Measurements from ENCODE around the gene MYL4. TPM values are rescaled to one million over a fixed set of nuclear protein-coding genes. Genes with fewer than 3 reads are reported as not detected.
A peak's percentile ranks its signal among the peaks of the same experiment; 100 is the strongest.

Gene MYL4
- total RNA-seq, 1 donor from 2014 or later: 1.8 TPM

DNA sequence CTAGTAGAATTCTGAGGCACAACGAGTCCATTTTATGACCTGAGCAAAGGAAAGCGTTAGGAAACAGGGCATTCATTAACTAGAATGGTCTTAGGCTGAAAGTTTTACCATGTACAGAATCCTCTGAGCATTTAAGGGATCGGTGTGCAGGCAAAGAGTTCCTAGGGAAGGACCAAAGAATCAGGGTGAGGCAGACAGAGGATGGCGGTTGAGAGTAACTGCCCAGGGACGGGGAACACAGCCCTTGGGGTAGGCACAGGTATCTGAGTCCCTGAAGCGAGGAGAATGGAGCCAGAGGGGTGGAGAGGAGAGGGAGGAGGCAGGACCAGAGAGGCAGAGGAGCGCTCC lies 30.4 kb downstream of the MYL4 start:
- DNase-seq (ENCODE audit: extremely low read depth, low read depth, low spot score): no peak

DNA sequence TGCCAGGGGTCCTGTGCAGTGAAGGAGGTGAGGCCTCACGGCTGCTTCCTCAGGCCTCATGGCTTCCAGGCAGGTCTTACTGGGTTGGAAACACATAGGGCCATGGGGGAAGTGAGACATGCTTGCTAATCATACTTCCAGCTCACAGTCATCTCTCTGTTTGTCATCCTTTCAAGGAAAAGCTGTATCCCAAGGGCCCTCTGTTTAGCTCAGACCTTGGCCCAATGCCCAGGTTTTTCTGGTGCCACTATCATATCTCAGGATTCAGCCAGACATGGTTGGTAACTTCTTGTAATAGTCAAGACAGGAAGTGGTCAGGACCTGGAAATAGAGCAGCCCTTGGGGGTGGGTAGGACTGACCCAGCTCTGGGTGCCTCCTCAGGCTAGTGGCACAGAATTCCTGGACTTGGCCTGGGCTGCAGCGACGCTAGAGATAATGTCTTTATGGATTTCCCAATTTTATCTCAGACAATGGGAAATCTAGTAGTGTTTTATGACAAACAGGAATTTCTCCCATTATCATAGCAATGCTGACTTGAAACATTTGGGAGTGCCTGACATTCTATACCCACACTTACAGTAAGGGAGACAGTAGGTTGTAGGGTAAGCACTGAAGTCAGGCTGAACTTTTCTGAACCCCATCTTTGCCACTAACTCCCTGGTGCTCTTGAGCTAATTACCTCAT lies 31.0 kb downstream of the MYL4 start:
- peak; percentile 100 for DNase-seq (ENCODE audit: extremely low read depth, low read depth, low spot score)

DNA sequence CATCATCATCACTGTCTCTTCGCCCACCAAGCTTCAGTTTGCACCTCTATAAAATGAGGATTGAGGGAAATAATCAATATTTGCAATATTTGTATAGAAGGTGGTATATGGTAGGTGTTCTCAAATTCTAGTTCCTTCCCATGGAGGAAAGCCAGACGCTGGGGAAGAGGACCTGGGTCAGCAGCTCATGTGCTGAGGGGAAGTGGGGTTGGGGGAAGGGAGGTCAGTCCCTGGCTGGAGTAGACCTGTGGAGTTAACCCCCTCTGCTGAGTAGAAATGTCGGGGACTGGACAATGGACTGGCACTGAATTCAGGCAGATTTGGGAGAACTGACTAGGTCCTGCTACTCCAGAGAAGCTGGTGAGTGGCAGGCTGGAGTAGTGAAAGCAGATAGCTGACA lies 31.7 kb downstream of the MYL4 start:
- no peak for DNase-seq (ENCODE audit: extremely low read depth, low read depth, low spot score)

DNA sequence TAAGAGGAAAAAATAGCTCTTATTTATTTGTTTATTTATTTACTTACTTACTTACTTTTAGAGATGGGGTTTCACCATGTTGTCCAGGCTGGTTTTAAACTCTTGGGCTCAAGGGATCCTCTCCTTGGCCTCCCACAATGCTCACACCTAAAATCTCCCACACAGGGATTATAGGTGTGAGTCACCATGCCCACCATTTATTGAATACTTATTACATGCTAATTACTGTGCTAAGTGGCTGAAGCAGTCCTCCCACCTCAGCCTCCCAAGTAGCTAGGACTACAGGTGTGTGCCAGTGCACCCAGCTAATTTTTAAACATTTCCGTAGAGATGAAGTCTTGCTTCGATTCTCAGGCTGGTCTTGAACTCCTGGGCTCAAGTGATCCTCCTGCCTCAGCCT lies 33.5 kb downstream of the MYL4 start:
- no peak for DNase-seq (ENCODE audit: extremely low read depth, low read depth, low spot score)

DNA sequence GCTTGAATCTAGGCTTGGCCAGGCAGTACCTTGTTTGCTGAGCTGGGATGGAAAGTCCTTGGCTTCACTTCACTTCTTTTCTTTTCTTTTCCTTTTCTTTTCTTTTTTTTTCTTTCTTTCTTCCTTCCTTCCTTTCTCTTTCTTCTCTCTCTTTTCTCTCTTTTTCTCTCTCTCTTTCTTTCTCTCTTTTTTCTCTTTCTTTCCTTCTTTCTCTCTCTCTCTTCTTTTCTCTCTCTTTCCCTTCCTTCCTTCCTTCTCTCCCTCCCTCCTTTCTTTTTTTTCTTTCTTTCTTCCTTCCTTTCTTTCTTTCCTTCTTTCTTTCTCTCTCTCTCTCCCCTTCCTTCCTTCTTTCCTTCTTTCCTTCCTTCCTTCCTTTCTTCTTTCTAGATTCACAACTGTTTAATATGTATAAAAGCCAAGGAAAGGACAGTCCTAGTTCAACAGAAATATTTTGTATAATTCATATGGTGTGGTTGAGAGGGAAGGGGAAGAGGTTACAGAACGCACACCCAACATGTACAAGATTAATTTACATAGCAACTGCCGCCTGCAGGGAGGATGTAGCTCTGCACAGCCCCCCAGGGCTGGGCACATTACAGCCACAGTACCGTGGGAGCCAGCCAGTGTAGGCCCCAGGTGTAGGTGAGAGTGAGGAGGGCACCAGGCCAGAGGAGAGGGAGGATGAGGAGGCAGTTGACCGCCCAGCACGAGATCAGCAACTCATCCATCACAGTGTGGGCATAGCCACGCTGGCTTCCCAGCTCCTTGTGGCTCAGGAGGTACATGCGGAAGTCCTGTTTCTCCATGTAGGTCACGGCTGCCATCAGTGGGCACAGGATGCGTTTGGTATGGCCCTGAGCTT lies 34.8 kb downstream of the MYL4 start:
- no peak for DNase-seq (ENCODE audit: extremely low read depth, low read depth, low spot score)

DNA sequence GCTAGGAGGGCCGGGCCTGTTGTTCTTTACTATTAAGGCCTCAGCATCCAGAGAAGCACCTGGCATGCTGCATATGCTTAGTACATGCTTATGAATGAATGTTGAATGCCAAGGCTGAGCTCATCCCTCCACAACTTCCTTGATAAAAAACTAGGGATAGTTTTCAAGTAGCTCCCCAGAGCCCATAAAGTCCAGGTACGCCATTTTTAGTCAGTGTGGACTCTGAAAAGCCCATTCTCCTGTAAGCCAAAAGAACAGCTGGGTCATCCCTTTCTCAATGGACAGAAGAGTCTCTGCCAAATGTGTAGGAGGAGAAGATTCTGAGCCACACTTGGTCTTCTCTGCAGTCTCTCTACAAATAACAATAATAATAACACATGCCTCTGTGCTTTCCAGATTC lies 35.5 kb downstream of the MYL4 start:
- no peak for DNase-seq (ENCODE audit: extremely low read depth, low read depth, low spot score)

DNA sequence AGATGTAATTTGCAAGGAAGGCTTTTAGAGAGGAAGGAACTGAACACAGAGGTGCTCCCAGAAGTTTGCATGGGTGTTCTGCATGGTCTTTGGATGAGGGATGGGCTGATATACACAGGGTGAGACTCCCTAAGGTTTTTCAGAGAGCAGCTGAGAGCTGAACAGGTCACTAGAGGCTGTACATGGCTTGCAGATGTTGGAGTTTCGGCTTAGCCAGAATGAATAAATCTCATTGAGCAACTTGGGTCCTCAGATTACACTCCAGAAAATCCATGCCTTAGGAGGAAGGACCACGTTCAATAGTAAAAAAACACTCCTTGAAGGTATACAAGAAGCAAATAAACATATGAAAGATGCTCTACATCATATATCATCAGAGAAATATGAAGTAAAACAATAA lies 37.0 kb downstream of the MYL4 start:
- no peak for DNase-seq (ENCODE audit: extremely low read depth, low read depth, low spot score)

DNA sequence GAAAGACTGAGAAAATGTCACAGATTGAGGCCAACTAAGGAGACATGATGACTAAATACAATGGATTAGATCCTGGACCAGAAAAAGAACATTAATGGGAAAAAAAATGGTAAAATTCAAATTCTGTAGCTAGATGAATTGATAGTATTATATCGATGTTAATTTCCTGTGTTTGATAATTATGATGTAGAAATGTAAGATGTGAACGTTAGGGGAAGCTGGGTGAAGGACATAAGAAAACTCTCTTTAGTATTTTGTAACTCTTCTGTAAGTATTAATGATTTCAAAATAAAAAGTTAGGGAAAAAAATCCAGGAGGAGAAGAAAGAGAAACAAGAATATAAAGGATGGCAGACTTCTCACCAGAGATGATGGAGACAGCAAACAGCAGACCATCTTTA lies 41.7 kb downstream of the MYL4 start:
- DNase-seq (ENCODE audit: extremely low read depth, low read depth, low spot score): no peak

DNA sequence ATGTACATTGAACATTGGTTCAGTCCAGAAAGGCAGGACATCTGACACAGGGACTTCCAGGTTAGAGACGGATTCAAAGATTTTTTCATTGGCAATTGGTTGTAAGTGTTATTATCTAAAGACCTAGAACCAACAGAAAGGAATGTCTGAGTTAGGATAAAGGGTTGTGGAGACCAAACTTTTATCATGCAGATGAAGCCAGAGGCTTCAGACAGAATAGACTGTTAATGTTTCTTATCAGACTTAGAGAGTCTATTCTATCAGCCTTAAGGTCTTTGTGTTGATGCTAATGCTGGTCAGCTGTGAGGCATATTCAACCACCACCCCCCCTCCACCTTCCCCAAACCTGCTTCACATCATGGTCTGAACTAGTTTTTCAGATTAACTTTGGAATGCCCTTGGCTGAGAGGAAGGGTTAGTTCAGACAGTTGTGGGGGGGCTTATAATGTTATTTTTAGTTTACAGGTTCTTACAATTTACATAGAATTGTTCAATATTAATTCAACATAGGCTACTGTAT lies 42.3 kb downstream of the MYL4 start:
- DNase-seq (ENCODE audit: extremely low read depth, low read depth, low spot score): no peak

DNA sequence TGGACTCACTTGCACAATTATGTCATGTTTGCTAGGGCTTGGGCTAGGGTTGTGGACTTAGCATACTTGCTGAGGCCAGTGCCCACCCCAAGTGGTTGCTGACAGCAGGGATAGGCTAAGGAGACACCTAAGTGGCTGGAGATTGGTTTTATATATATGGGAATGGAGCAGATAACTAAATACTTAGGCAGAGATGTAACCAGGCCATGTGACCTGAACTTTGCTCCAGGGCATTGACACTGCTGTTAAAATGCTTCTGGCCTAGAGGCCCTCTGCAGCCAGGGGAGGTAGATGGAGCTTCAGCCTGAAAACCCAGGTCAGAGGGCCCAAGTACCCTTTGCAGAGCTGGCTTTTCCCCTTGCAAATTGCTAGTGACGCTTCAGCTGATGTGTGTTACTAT lies 43.1 kb downstream of the MYL4 start:
- no peak for DNase-seq (ENCODE audit: extremely low read depth, low read depth, low spot score)

DNA sequence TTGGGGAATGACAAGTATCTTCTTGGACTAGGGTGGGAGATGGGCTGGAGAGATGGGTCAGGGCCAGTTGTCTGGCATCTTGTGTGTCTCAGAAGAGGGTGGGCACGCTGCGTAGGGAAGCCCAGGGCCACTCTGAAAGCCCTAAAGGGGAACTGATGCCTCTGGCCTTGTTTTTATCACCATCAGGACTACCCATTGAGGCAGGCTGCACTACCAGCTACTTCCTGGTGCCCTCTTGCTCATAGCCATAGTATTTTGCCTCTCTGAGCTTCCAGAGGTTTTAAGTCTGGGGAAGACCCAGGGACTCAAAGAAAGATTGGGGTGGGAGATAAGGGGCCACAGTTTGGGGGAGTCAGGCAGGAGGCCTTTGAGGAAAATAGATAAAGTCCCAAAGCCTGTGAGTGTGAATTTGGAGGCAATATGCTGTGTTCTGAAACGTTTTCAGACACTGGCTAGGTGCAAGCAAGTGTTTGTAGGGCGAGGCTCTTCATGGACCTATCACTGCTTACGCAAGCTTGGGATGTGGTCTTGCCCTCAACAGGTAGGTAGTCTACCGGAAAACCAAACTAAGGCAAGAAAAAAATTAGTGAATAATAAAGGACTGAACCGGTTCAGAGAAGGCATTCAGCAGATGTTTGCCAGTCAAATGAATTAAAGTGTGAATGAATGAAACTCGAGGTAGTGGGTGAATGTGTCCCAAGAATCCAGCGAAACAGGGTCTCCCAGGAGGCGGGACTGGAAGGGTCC lies 43.8 kb downstream of the MYL4 start:
- DNase-seq (ENCODE audit: extremely low read depth, low read depth, low spot score): no peak

DNA sequence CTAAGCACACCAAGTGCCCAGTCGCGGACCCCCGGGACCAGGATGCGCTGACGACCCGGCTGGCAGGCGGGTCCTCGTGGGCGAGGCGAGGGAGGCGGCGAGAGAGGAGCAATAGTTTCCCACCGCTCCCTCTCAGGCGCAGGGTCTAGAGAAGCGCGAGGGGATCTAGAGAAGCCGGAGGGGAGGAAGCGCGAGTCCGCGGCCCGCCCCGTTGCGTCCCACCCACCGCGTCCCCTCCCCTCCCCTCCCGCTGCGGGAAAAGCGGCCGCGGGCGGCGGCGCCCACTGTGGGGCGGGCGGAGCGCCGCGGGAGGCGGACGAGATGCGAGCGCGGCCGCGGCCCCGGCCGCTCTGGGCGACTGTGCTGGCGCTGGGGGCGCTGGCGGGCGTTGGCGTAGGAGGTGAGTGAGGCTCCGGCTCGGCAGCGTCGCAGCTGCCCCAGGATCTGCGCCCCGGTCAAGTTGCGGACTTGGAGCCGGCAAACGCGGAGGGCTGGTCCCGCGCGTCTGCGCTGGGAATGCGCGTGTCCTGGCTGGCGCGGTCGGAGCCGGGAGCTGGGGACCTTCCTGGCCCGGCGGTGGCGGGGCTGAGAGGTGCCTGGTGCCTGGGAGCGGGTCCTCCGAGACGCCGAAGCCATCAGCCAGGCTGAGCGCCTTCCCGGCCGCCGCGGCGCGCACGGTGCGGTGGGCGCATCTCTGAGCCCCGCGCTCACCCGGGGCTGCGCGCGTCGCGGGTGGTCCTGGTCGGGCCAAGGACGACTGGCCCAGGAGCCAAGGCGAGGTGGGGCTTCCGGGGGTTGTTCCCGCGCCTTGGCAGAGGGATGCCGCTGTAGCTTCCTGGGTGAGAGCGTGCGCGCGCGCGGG lies 44.6 kb downstream of the MYL4 start, which contains the start of gene ITGB3:
ITGB3 (plus strand) TSS at position 287 of the 862 bp plus-strand sequence; CDS start at position 322, 35 bp downstream.
- no peak for DNase-seq (ENCODE audit: extremely low read depth, low read depth, low spot score)

DNA sequence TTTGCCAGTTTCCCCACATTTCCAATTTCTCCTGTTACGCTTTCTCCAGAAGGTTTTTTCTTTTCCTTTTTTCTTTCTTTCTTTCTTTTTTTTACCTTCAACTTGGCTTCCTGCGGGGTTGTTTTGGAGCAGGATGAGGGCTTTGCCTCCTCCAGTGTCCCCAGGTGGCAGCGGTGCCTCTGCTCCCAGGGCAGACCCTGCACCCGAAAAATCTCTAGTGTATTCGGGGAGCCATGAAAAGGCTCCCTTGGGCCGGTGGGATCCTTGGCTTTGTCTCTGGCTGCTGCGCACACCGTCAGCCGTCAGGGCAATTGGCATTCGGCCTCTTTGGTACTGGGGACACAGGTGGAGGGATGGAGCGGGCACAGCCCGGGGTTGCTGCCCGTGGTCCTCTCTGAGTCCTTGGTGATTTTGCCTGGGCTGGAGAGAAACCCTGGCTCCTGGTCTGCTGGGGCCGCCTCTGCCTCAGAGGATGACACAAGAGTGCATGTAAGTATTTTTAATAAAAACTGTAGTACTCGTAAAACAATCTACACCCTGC lies 45.3 kb downstream of the MYL4 start:
- no peak for DNase-seq (ENCODE audit: extremely low read depth, low read depth, low spot score)

DNA sequence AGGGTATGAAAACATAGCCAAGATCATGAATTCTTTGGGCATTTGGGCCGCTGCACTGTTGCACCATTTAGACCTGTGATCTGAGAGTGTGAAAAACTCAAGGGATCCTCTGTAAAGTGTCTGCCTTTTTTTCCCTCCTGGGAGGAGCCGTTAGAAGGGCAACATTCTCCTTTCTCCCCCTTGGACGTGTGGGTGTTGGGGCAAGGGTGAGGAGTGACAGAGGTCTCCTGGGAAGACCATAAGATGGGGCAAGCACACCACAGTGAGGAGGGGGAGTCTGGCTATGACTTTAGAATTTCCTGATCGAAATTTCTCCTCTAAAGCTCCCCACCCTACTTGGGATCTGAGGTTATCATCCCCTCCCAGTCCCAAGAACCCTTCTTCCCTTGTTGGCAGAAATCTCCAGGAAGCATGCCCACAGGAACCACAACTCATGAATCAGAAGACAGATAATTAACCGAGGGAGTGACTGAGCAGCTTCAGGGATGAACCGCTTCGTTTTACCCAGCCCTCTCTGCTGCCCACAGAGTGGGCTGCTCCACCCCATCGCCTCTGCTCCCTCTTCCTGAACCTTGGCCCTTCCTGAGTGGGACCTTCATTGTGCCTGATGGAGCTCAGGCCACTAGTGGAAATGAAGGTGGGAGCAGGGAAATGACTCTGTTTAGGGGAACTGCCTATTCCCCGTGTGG lies 48.6 kb downstream of the MYL4 start:
- no peak for DNase-seq (ENCODE audit: extremely low read depth, low read depth, low spot score)

DNA sequence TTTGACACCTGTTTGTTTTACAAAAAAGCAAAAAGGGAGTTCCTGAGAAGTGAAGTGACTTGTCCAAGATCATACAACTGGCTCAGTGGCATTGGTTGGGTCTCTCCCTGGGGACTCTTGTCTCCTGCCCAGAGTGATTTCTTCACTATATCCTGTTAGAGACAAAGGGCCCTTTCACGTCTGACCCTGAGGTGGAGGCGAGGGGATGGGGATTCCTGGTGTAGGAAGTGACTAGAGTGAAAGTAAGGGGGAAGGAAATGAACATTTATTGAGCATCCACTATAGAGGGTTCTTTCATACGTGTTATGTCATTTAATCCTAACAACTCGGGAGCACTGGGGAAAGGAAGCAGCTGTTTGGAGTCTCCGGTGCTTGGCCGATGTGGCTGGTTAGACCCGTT lies 53.4 kb downstream of the MYL4 start:
- DNase-seq (ENCODE audit: extremely low read depth, low read depth, low spot score): no peak

DNA sequence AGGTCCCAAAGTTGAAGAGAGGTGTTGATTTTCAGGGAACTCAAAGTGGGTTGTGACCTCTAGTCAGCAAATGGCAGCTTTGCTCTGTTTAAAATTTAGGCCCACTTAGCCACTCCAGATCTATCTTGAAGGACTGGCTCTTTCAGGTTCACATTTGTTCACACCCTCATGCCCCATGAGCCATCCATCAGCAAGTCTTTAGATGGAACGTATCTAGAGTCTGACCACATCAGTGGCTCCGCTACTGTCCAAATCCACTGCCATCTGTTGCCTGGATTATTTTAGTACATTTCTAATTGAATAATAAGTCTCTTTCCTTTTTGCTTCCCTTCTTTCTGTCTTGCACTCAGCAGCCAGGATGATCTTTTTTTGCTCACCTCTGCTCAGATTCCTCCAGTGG lies 55.0 kb downstream of the MYL4 start:
- no peak for DNase-seq (ENCODE audit: extremely low read depth, low read depth, low spot score)

DNA sequence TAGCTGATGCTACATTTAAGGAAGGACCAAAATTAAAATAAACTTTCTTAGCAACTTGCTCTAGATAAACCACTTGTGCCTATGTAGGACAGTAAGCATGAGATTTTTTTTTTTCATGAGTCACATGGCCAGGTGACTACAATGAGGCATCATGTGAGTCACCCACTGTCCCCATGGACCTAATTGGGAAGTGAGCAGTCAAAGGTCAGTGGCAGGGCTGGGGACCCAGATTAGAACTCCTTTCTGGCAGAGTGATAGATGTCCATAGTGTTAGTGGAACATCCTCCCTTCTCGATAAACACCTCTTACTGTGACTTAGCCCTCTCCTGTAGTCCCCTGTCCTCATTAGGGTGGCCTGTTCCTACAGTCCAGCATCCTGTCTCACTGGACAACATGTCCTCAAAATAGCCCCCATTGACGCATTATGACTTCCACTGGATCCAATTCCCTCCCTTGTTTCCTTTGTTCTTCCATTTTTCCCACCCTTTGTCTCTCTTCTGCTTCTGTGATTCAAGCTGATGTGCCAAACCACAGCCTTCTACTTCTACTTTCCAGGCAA lies 56.9 kb downstream of the MYL4 start:
- no peak for DNase-seq (ENCODE audit: extremely low read depth, low read depth, low spot score)

DNA sequence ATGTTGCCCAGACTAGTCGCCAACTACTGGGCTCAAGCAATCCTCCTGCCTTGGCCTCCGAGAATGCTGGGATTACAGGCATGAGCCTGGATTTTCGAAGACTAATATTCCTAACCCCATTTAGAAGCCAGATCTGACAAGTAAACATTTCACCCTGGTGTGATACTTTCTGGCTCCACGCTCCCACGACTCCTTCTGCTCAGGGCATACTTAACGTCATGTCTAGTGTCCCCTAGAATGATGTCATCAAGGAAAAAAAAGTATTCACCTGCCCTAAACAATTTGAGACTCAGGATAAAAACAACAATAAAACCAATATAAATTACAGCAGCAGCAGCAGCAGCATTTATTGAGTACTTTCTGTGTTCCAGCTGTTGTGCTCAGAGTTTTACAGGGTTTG lies 57.6 kb downstream of the MYL4 start:
- DNase-seq (ENCODE audit: extremely low read depth, low read depth, low spot score): no peak

DNA sequence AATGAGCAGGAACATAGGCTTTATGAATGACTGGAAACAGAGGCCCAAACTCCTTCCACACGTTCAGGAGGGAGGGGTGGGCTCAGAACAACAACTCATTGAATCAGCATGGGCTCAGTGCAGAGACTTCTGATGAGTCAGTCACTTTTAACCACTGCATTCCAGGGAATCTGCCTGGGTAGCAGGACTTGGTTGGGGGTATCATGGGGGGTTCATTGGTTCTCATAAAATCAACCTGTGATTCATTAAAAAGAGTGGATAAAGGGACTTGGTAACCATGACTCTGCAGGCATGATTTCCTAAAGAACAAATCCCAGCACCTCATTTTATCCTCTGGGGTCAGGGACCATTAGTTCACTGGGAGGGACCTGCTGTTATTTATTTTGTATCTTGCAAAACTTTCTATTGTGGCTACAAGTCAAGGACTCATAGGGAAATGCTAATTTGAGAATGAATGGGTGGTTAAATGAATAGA lies 58.2 kb downstream of the MYL4 start:
- DNase-seq (ENCODE audit: extremely low read depth, low read depth, low spot score): no peak
